Measurements from ENCODE around the gene NHERF1.

GRCh38 chr17:74729866-74730265, 18.6 kb upstream of the NHERF1 start:
- TF ChIP-seq CTCF (IDR thresholded peaks at IDR 0.05) (no peak), POLR2A (IDR thresholded peaks at IDR 0.05) (no peak)
